SK-N-SH (cell line): ENCODE measurements around the gene MAPK1. TPM values are rescaled to one million over a fixed set of nuclear protein-coding genes. Genes with fewer than 3 reads are reported as not detected.

Experiments
- CTCF ChIA-PET: fragments of 300-600, 350-600 bp; formaldehyde crosslinking; extraction: SDS; loops from one replicate; lab custom pipeline; 2021; lab: Yijun Ruan, JAX
- POLR2A ChIA-PET: fragments of 350-600 bp; sonication (Branson Sonifier 250); formaldehyde crosslinking; extraction: SDS; loops from one replicate; lab custom pipeline; 2020; ENCODE audit warnings: antibody characterized with exemption, inconsistent platforms; lab: Yijun Ruan, JAX
- DNase-seq: peaks from one replicate; pipeline ENCODE4 v3.0.0; 2012
- H2AFZ ChIP-seq: fragments of 200-600 bp; sonication (generic); 2 replicates; pipeline ENCODE4 v1.8.1; 2016; ENCODE audit warnings: antibody characterized with exemption, mild to moderate bottlenecking, low read depth
- H3F3A ChIP-seq: fragments of 200-600 bp; sonication (generic); replicated peaks from 2 replicates; pipeline ENCODE3; 2016; ENCODE audit warnings: antibody characterized with exemption, mild to moderate bottlenecking; ENCODE audit not compliant: insufficient read depth
- H3K27ac ChIP-seq, 2 experiments: fragments of 200-500 bp in 1 of 2; fragments of 200-600 bp in 1 of 2; sonication (Bioruptor generic) in 1 of 2; sonication (generic), shearing (Covaris generic) in 1 of 2; 2 replicates each; pipeline versions ENCODE4 v1.5.1 to v1.6.1; 2014 to 2016; ENCODE audit warnings: low read depth in 2 of 2, inconsistent platforms in 1 of 2, low read length in 1 of 2, mild to moderate bottlenecking in 1 of 2, mixed read lengths in 1 of 2
- H3K27me3 ChIP-seq: fragments of 200-600 bp; sonication (generic), shearing (Covaris generic); 2 replicates; pipeline ENCODE4 v1.6.1; 2016; ENCODE audit warnings: mixed run types; ENCODE audit not compliant: insufficient read depth
- H3K36me3 ChIP-seq, 2 experiments: fragments of 200-500 bp in 1 of 2; fragments of 200-600 bp in 1 of 2; sonication (Bioruptor generic) in 1 of 2; sonication (generic) in 1 of 2; replicated peaks in 1 of 2; 2 replicates each; pipeline versions ENCODE3 to v1.5.1; 2014 to 2016; ENCODE audit warnings: low read length in 1 of 2, mild to moderate bottlenecking in 1 of 2; ENCODE audit not compliant: insufficient read depth in 2 of 2, control insufficient read depth in 1 of 2
- H3K4me1 ChIP-seq, 2 experiments: fragments of 200-500 bp in 1 of 2; fragments of 200-600 bp in 1 of 2; sonication (Bioruptor generic) in 1 of 2; sonication (generic), shearing (Covaris generic) in 1 of 2; 2 replicates each; pipeline versions ENCODE4 v1.5.1 to v1.6.1; 2014 to 2016; ENCODE audit warnings: low read depth in 1 of 2, low read length in 1 of 2, mixed run types in 1 of 2; ENCODE audit not compliant: insufficient read depth in 2 of 2, control insufficient read depth in 1 of 2
- H3K4me2 ChIP-seq: fragments of 200-600 bp; sonication (generic), shearing (Covaris generic); 2 replicates; pipeline ENCODE4 v1.6.1; 2017; ENCODE audit warnings: mixed run types
- H3K4me3 ChIP-seq, 2 experiments: fragments of 200-500 bp in 1 of 2; fragments of 200-600 bp in 1 of 2; sonication (Bioruptor generic) in 1 of 2; sonication (generic), shearing (Covaris generic) in 1 of 2; 2 replicates each; pipeline versions ENCODE4 v1.5.1 to v1.8.1; 2014 to 2016; ENCODE audit warnings: low read depth in 2 of 2, inconsistent platforms in 1 of 2, low read length in 1 of 2, mild to moderate bottlenecking in 1 of 2, mixed read lengths in 1 of 2, moderate library complexity in 1 of 2
- H3K79me2 ChIP-seq: fragments of 200-600 bp; sonication (generic); 2 replicates; pipeline ENCODE4 v1.8.1; 2017; ENCODE audit warnings: mild to moderate bottlenecking; ENCODE audit not compliant: insufficient read depth
- H3K9ac ChIP-seq: fragments of 200-600 bp; sonication (generic); 2 replicates; pipeline ENCODE4 v1.6.1; 2017; ENCODE audit warnings: mixed run types
- H3K9me2 ChIP-seq: fragments of 200-600 bp; sonication (generic); 2 replicates; pipeline ENCODE4 v1.6.1; 2017; ENCODE audit warnings: mixed run types
- H3K9me3 ChIP-seq: fragments of 200-600 bp; sonication (generic); 2 replicates; pipeline ENCODE4 v1.6.1; 2017; ENCODE audit warnings: mixed run types, mild to moderate bottlenecking, moderate library complexity
- H4K20me1 ChIP-seq: fragments of 200-600 bp; sonication (generic); 2 replicates; pipeline ENCODE4 v1.6.1; 2017; ENCODE audit warnings: mild to moderate bottlenecking, mixed run types; ENCODE audit not compliant: insufficient read depth
- EP300 ChIP-seq, 2 experiments: IDR thresholded peaks; 2 replicates each; pipeline versions ENCODE4 v1.4.0 to v1.6.1; 2012; ENCODE audit warnings: borderline replicate concordance in 1 of 2, low read depth in 1 of 2, low read length in 1 of 2
- FOXM1 ChIP-seq: IDR thresholded peaks from 2 replicates; pipeline ENCODE4 v1.4.0; 2012; ENCODE audit warnings: low read depth, mild to moderate bottlenecking
- GABPA ChIP-seq: IDR thresholded peaks from 2 replicates; pipeline ENCODE4 v1.4.0; 2012; ENCODE audit warnings: low read depth, mild to moderate bottlenecking
- MXI1 ChIP-seq: IDR thresholded peaks from 2 replicates; pipeline ENCODE4 v1.6.1; 2012; ENCODE audit warnings: mild to moderate bottlenecking, low read depth, low read length, improper control_type of control experiment
- NFIC ChIP-seq: IDR thresholded peaks from 2 replicates; pipeline ENCODE4 v1.4.0; 2012; ENCODE audit warnings: borderline replicate concordance
- POLR2AphosphoS5 ChIP-seq: IDR thresholded peaks from 2 replicates; pipeline ENCODE4 v1.6.1; 2012; ENCODE audit warnings: low read depth, low read length
- RAD21 ChIP-seq: IDR thresholded peaks from 2 replicates; pipeline ENCODE4 v1.6.1; 2012; ENCODE audit warnings: mild to moderate bottlenecking, low read length
- SIN3A ChIP-seq: IDR thresholded peaks from 2 replicates; pipeline ENCODE4 v1.6.1; 2012; ENCODE audit warnings: low read depth, mild to moderate bottlenecking, low read length, moderate library complexity, borderline replicate concordance
- SMC3 ChIP-seq: IDR thresholded peaks from 2 replicates; pipeline ENCODE4 v1.6.1; 2012; ENCODE audit warnings: low read depth, low read length, improper control_type of control experiment
- TAF1 ChIP-seq: IDR thresholded peaks from 2 replicates; pipeline ENCODE4 v1.6.1; 2012; ENCODE audit warnings: low read depth, mild to moderate bottlenecking, low read length, moderate library complexity, borderline replicate concordance
- TCF12 ChIP-seq: IDR thresholded peaks from 2 replicates; pipeline ENCODE4 v1.4.0; 2012
- YY1 ChIP-seq: IDR thresholded peaks from 2 replicates; pipeline ENCODE4 v1.4.0; 2012; ENCODE audit warnings: low read depth, mild to moderate bottlenecking
- WGBS: methylation state at CpG from one replicate; pipeline ENCODE4 v1.1.6; 2017; ENCODE audit warnings: low lambda C conversion rate; 5-methylcytosine and 5-hydroxymethylcytosine counted together
- polyA plus RNA-seq, 3 experiments: library from polyadenylated mRNA; depleted of rRNA; stranded (reverse); fragments of >200 nt; gene quantifications; 2 replicates each; pipeline ENCODE4 v1.2.3, GENCODE V29; 2012
- TF ChIP-seq, protein P1 (sequence below): IDR thresholded peaks from 2 replicates; pipeline ENCODE4 v1.4.0; 2012; ENCODE audit warnings: low read depth
- TF ChIP-seq, protein P2 (sequence below): fragments of 150-350 bp; IDR thresholded peaks from 2 replicates; pipeline ENCODE4 v1.6.1; 2017; ENCODE audit warnings: antibody characterized with exemption, low read length, low read depth, borderline replicate concordance
- TF ChIP-seq, protein P3 (sequence below): fragments of 150-350 bp; IDR thresholded peaks from 2 replicates; pipeline ENCODE4 v1.6.1; 2016; ENCODE audit warnings: mild to moderate bottlenecking, low read depth, low read length
- TF ChIP-seq, protein P4 (sequence below): IDR thresholded peaks from 2 replicates; pipeline ENCODE4 v1.4.0; 2012; ENCODE audit warnings: low read depth, borderline replicate concordance

MAPK1 gene
- polyA plus RNA-seq, 1 of the 3 experiments (the other 2 are of a cell fraction) = 25.6 TPM

DNA sequence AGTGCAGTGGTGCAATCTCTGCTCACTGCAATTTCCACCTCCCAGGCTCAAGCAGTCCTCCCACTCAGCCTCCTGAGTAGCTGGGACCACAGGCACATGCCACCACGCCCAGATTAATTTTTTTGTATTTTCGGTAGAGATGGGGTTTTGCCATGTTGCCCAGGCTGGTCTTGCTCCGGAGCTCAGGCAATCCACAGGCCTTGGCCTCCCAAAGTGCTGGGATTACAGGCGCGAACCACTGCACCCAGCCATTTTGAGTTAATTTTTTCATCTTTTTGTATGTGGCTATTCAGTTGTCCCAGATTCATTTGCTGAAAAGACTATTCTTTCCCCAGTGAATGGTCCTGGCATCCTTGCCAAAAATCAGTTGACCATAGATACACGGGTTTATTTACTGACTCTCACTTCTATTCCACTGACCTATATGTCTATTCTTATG is 63.6 kb downstream of the MAPK1 start:
- CTCF ChIA-PET = no interaction called here
- Histone ChIP-seq H3K4me3 (no peak overlapping the region), H3K9ac (no peak overlapping the region), H3K27ac (no peak overlapping the region), H2AFZ (no peak overlapping the region), H3K4me1 (peaks cover 6 to 8% of the 10 kb centered on the region in 2 experiments; a peak in 2 of 4 replicates), H3K9me2 (no peaks in the 10 kb centered on the region), H3F3A (peaks cover 9% of the 10 kb centered on the region), H3K36me3 (peaks cover 52 to 75% of the 10 kb centered on the region in 2 experiments), H3K79me2 (peaks cover 67% of the 10 kb centered on the region), H3K4me2 (no peak overlapping the region), H3K27me3 (no peaks in the 10 kb centered on the region), H3K9me3 (no peaks in the 10 kb centered on the region), H4K20me1 (peaks cover 20% of the 10 kb centered on the region)
- TF ChIP-seq RAD21 = no peak
- no peak for TF ChIP-seq TCF12
- no peak for TF ChIP-seq FOXM1
- no peak for TF ChIP-seq GABPA
- TF ChIP-seq, protein P1, sequence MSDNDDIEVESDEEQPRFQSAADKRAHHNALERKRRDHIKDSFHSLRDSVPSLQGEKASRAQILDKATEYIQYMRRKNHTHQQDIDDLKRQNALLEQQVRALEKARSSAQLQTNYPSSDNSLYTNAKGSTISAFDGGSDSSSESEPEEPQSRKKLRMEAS = no peak
- no peak for TF ChIP-seq SMC3
- TF ChIP-seq, protein P2, sequence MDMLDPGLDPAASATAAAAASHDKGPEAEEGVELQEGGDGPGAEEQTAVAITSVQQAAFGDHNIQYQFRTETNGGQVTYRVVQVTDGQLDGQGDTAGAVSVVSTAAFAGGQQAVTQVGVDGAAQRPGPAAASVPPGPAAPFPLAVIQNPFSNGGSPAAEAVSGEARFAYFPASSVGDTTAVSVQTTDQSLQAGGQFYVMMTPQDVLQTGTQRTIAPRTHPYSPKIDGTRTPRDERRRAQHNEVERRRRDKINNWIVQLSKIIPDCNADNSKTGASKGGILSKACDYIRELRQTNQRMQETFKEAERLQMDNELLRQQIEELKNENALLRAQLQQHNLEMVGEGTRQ = no peak
- TF ChIP-seq TAF1 = no peak
- no peak for TF ChIP-seq EP300 (IDR thresholded peaks at IDR 0.05; ENCODE audit: borderline replicate concordance in 1 of 2, low read depth in 1 of 2, low read length in 1 of 2)
- TF ChIP-seq, protein P3, sequence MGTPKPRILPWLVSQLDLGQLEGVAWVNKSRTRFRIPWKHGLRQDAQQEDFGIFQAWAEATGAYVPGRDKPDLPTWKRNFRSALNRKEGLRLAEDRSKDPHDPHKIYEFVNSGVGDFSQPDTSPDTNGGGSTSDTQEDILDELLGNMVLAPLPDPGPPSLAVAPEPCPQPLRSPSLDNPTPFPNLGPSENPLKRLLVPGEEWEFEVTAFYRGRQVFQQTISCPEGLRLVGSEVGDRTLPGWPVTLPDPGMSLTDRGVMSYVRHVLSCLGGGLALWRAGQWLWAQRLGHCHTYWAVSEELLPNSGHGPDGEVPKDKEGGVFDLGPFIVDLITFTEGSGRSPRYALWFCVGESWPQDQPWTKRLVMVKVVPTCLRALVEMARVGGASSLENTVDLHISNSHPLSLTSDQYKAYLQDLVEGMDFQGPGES = no peak
- TF ChIP-seq POLR2AphosphoS5 = no peak
- no peak for TF ChIP-seq NFIC
- no peak for TF ChIP-seq YY1
- POLR2A ChIA-PET = no interaction called here
- DNase-seq = no peak
- 100% methylated on average over 6 of the region's 6 CpGs for WGBS

DNA sequence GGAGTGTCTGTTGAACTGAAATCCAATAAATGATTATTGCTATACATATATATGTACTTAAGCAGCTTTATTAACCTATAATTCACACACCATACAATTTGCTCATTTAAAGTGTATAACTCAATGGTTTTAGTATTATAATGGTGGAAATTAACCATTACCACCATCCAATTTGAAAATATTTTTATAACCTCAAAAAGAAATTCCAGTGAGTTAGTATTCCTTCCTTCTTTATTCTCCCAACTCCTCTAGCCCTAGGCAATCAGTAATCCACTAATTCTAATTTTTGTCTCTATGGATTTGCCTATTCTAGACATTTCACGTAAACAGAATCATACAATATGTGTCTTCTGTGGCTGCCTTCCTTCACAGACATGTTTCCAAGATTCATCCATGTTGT is 64.8 kb downstream of the MAPK1 start:
- Histone ChIP-seq H3F3A (peaks cover 14% of the 10 kb centered on the region), H3K27ac (no peak overlapping the region), H3K27me3 (no peaks in the 10 kb centered on the region), H4K20me1 (peaks cover 9% of the 10 kb centered on the region), H3K9ac (no peak overlapping the region), H3K36me3 (peaks cover 54 to 86% of the 10 kb centered on the region in 2 experiments), H3K4me1 (peaks cover 0 to 13% of the 10 kb centered on the region in 2 experiments; a peak in 3 of 4 replicates), H3K9me2 (no peaks in the 10 kb centered on the region), H2AFZ (no peak overlapping the region), H3K9me3 (no peaks in the 10 kb centered on the region), H3K4me3 (no peak overlapping the region), H3K4me2 (no peak overlapping the region), H3K79me2 (peaks cover 55% of the 10 kb centered on the region)
- no peak for TF ChIP-seq MXI1
- no peak for TF ChIP-seq SIN3A
- TF ChIP-seq, protein P4, sequence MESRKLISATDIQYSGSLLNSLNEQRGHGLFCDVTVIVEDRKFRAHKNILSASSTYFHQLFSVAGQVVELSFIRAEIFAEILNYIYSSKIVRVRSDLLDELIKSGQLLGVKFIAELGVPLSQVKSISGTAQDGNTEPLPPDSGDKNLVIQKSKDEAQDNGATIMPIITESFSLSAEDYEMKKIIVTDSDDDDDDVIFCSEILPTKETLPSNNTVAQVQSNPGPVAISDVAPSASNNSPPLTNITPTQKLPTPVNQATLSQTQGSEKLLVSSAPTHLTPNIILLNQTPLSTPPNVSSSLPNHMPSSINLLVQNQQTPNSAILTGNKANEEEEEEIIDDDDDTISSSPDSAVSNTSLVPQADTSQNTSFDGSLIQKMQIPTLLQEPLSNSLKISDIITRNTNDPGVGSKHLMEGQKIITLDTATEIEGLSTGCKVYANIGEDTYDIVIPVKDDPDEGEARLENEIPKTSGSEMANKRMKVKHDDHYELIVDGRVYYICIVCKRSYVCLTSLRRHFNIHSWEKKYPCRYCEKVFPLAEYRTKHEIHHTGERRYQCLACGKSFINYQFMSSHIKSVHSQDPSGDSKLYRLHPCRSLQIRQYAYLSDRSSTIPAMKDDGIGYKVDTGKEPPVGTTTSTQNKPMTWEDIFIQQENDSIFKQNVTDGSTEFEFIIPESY = no peak
- CTCF ChIA-PET = interaction anchor here (1.2 kb wide), 1 partner anchor 22 kb away, joined by 3 read pairs; no protein-coding TSS in a partner anchor
- WGBS = 95% methylated on average over 1 of the region's 1 CpG
- POLR2A ChIA-PET = no interaction called here
- DNase-seq = no peak
